ENCODE measurements around the gene KSR2. TPM values are rescaled to one million over a fixed set of nuclear protein-coding genes. Genes with fewer than 3 reads are reported as not detected.

Gene KSR2
- total RNA-seq, 2 experiments from 2014 or later, result 0.03 to 0.15 TPM

- no peak overlapping the region for H3K27ac ChIP-seq (ENCODE audit: low read depth, low read length, poor library complexity, severe bottlenecking)
- H2AFZ ChIP-seq (ENCODE audit: low read length), result no peak overlapping the region
- intact Hi-C loops (cut with micrococcal nuclease; ENCODE audit: unreplicated experiment), result no loop called here
- BruUV-seq (replicated peaks), result no TSS peak
- POLR2A ChIA-PET, result interaction anchor here (0.6 to 0.8 kb wide), 2 partner anchors 15 to 598 kb away, joined by 3 read pairs; no protein-coding TSS in a partner anchor
- H3K79me2 ChIP-seq (ENCODE audit: insufficient read depth, low read depth, low read length), result no peaks in the 10 kb centered on the region
- no peaks in the 10 kb centered on the region for H3K9me2 ChIP-seq (ENCODE audit: insufficient read depth, low read length)
- no peak for DNase-seq (ENCODE audit: low spot score)
- H3K36me3 ChIP-seq (ENCODE audit: insufficient read depth, low read length), result no peaks in the 10 kb centered on the region
- no peaks in the 10 kb centered on the region for H3K4me1 ChIP-seq (ENCODE audit: insufficient read depth, low read length, poor library complexity, severe bottlenecking)
- no peaks in the 10 kb centered on the region for H4K20me1 ChIP-seq (ENCODE audit: insufficient read depth, low read length)
- H3K9me3 ChIP-seq (ENCODE audit: low read length), result no peaks in the 10 kb centered on the region
- TF ChIP-seq CTCF (conservative IDR thresholded peaks at IDR 0.05; ENCODE audit: low read length) (no peak), EZH2phosphoT487 (IDR thresholded peaks at IDR 0.05; ENCODE audit: borderline replicate concordance, low read depth, low read length) (no peak)
- H3K4me2 ChIP-seq (ENCODE audit: low read length), result no peak overlapping the region
- H3K4me3 ChIP-seq (ENCODE audit: low read depth, low read length, poor library complexity, severe bottlenecking), result no peak overlapping the region
- CTCF ChIA-PET (ENCODE audit: unreplicated experiment), result no interaction called here
These were observed 113.6 kb downstream of the KSR2 start for GRCh38 chr12:117855165-117855564.

- Histone ChIP-seq H3K27ac (ENCODE audit: low read depth, low read length, poor library complexity, severe bottlenecking) (no peak overlapping the region), H4K20me1 (ENCODE audit: insufficient read depth, low read length) (no peaks in the 10 kb centered on the region), H3K9me2 (ENCODE audit: insufficient read depth, low read length) (no peaks in the 10 kb centered on the region), H3K79me2 (ENCODE audit: insufficient read depth, low read depth, low read length) (no peaks in the 10 kb centered on the region), H3K4me2 (ENCODE audit: low read length) (no peak overlapping the region), H2AFZ (ENCODE audit: low read length) (no peak overlapping the region), H3K4me3 (ENCODE audit: low read depth, low read length, poor library complexity, severe bottlenecking) (no peak overlapping the region), H3K4me1 (ENCODE audit: insufficient read depth, low read length, poor library complexity, severe bottlenecking) (no peaks in the 10 kb centered on the region), H3K9me3 (ENCODE audit: low read length) (no peaks in the 10 kb centered on the region), H3K36me3 (ENCODE audit: insufficient read depth, low read length) (no peaks in the 10 kb centered on the region)
- BruUV-seq (replicated peaks), result no TSS peak
- TF ChIP-seq EZH2phosphoT487 (IDR thresholded peaks at IDR 0.05; ENCODE audit: borderline replicate concordance, low read depth, low read length) (no peak), CTCF (conservative IDR thresholded peaks at IDR 0.05; ENCODE audit: low read length) (peak; percentile 89)
- DNase-seq (ENCODE audit: low spot score), result peak; percentile 66
- ChIA-PET CTCF (ENCODE audit: unreplicated experiment) (no interaction called here), POLR2A (interaction anchor here (0.6 to 0.8 kb wide), 2 partner anchors 15 to 597 kb away, joined by 3 read pairs; no protein-coding TSS in a partner anchor)
- intact Hi-C loops (cut with micrococcal nuclease; ENCODE audit: unreplicated experiment), result no loop called here
These were observed 114.3 kb downstream of the KSR2 start for GRCh38 chr12:117854339-117855012.

- Histone ChIP-seq H3K4me1 (ENCODE audit: insufficient read depth, low read length, poor library complexity, severe bottlenecking) (no peaks in the 10 kb centered on the region), H4K20me1 (ENCODE audit: insufficient read depth, low read length) (no peaks in the 10 kb centered on the region), H3K4me3 (ENCODE audit: low read depth, low read length, poor library complexity, severe bottlenecking) (no peak overlapping the region), H3K27ac (ENCODE audit: low read depth, low read length, poor library complexity, severe bottlenecking) (no peak overlapping the region), H2AFZ (ENCODE audit: low read length) (no peak overlapping the region), H3K79me2 (ENCODE audit: insufficient read depth, low read depth, low read length) (no peaks in the 10 kb centered on the region), H3K4me2 (ENCODE audit: low read length) (no peak overlapping the region), H3K9me2 (ENCODE audit: insufficient read depth, low read length) (no peaks in the 10 kb centered on the region), H3K36me3 (ENCODE audit: insufficient read depth, low read length) (no peaks in the 10 kb centered on the region), H3K9me3 (ENCODE audit: low read length) (no peaks in the 10 kb centered on the region)
- intact Hi-C loops (cut with micrococcal nuclease; ENCODE audit: unreplicated experiment), result no loop called here
- POLR2A ChIA-PET, result no interaction called here
- no peak for DNase-seq (ENCODE audit: low spot score)
- no peak for TF ChIP-seq CTCF (conservative IDR thresholded peaks at IDR 0.05; ENCODE audit: low read length)
- TF ChIP-seq EZH2phosphoT487 (IDR thresholded peaks at IDR 0.05; ENCODE audit: borderline replicate concordance, low read depth, low read length), result no peak
- BruUV-seq (replicated peaks), result no TSS peak
- CTCF ChIA-PET (ENCODE audit: unreplicated experiment), result no interaction called here
These were observed 115.2 kb downstream of the KSR2 start for GRCh38 chr12:117853600-117853999.

All from OCI-LY7 (cell line).